ENCODE results near the gene SPINT2.
A peak's percentile ranks its signal among the peaks of the same experiment; 100 is the strongest.
"Not testable (repeated sequence)": the region's sequence is repeated elsewhere in the genome, so short reads cannot be mapped to it uniquely, and the experiment has no call there.

SPINT2 gene

GRCh38 chr19:38320969-38321339 is 56.6 kb downstream of the SPINT2 start:
- no peak for DNase-seq (ENCODE audit: low spot score)

- DNase-seq (ENCODE audit: low spot score), result no peak
Observed at GRCh38 chr19:38321646-38322196, 57.3 kb downstream of the SPINT2 start.

GRCh38 chr19:38323291-38323690 is 58.9 kb downstream of the SPINT2 start:
- no peak for DNase-seq (ENCODE audit: low spot score)

GRCh38 chr19:38324431-38324830 is 60.1 kb downstream of the SPINT2 start:
- no peak for DNase-seq (ENCODE audit: low spot score)

- no peak for DNase-seq (ENCODE audit: low spot score)
Observed at GRCh38 chr19:38326591-38326990, 62.2 kb downstream of the SPINT2 start.

GRCh38 chr19:38329651-38330050 is 65.3 kb downstream of the SPINT2 start:
- no peak for DNase-seq (ENCODE audit: low spot score)

- DNase-seq (ENCODE audit: low spot score), result no peak
Observed at GRCh38 chr19:38331728-38332127, 67.4 kb downstream of the SPINT2 start.

- DNase-seq (ENCODE audit: low spot score), result no peak
Observed at GRCh38 chr19:38333245-38333644, 68.9 kb downstream of the SPINT2 start.

GRCh38 chr19:38335949-38336637 is 71.7 kb downstream of the SPINT2 start:
- peak; percentile 96 for DNase-seq (ENCODE audit: low spot score)

GRCh38 chr19:38336638-38337359 is 72.4 kb downstream of the SPINT2 start:
- peak; percentile 90 for DNase-seq (ENCODE audit: low spot score)

- no peak for DNase-seq (ENCODE audit: low spot score)
Observed at GRCh38 chr19:38337360-38337653, 72.9 kb downstream of the SPINT2 start.

GRCh38 chr19:38339011-38339410 is 74.6 kb downstream of the SPINT2 start:
- DNase-seq (ENCODE audit: low spot score), result not testable (repeated sequence)

- no peak for DNase-seq (ENCODE audit: low spot score)
Observed at GRCh38 chr19:38340927-38341326, 76.6 kb downstream of the SPINT2 start.

All from globus pallidus (tissue), 1 donor.